Measurements from ENCODE around the gene COA8. TPM values are rescaled to one million over a fixed set of nuclear protein-coding genes. Genes with fewer than 3 reads are reported as not detected.

Gene COA8
- polyA plus RNA-seq, 1 of the 3 experiments (the other 2 are of a cell fraction) = 25.2 TPM

- Histone ChIP-seq H3K4me1 (ENCODE audit: control insufficient read depth in 1 of 2, insufficient read depth in 2 of 2, low read depth in 1 of 2, low read length in 1 of 2) (peaks cover 16 to 19% of the 10 kb centered on the region in 2 experiments; a peak in 3 of 4 replicates), H3K9me2 (no peaks in the 10 kb centered on the region), H3K4me2 (no peak overlapping the region), H3K9ac (no peak overlapping the region), H3K9me3 (no peaks in the 10 kb centered on the region), H3K36me3 (replicated peaks in 1 of 2; ENCODE audit: control insufficient read depth in 1 of 2, insufficient read depth in 2 of 2, low read length in 1 of 2) (peaks cover 24 to 32% of the 10 kb centered on the region in 2 experiments), H3K79me2 (ENCODE audit: insufficient read depth) (peaks cover 97% of the 10 kb centered on the region), H4K20me1 (ENCODE audit: insufficient read depth) (peaks cover 65% of the 10 kb centered on the region), H2AFZ (ENCODE audit: low read depth) (no peak overlapping the region), H3K27me3 (ENCODE audit: insufficient read depth) (no peaks in the 10 kb centered on the region), H3K27ac (ENCODE audit: low read depth in 2 of 2, low read length in 1 of 2) (no peak overlapping the region), H3F3A (replicated peaks; ENCODE audit: insufficient read depth) (peaks cover 14% of the 10 kb centered on the region), H3K4me3 (ENCODE audit: low read depth in 2 of 2, low read length in 1 of 2) (no peak overlapping the region)
- WGBS (ENCODE audit: low lambda C conversion rate) = 97% methylated on average over 9 of the region's 9 CpGs
- ChIA-PET CTCF (interaction anchor here (0.9 to 3.7 kb wide), 4 partner anchors 10 to 169 kb away, joined by 3 to 37 read pairs (median 10); no protein-coding TSS in a partner anchor), POLR2A (no interaction called here)
- DNase-seq = no peak
- TF ChIP-seq, protein P1, sequence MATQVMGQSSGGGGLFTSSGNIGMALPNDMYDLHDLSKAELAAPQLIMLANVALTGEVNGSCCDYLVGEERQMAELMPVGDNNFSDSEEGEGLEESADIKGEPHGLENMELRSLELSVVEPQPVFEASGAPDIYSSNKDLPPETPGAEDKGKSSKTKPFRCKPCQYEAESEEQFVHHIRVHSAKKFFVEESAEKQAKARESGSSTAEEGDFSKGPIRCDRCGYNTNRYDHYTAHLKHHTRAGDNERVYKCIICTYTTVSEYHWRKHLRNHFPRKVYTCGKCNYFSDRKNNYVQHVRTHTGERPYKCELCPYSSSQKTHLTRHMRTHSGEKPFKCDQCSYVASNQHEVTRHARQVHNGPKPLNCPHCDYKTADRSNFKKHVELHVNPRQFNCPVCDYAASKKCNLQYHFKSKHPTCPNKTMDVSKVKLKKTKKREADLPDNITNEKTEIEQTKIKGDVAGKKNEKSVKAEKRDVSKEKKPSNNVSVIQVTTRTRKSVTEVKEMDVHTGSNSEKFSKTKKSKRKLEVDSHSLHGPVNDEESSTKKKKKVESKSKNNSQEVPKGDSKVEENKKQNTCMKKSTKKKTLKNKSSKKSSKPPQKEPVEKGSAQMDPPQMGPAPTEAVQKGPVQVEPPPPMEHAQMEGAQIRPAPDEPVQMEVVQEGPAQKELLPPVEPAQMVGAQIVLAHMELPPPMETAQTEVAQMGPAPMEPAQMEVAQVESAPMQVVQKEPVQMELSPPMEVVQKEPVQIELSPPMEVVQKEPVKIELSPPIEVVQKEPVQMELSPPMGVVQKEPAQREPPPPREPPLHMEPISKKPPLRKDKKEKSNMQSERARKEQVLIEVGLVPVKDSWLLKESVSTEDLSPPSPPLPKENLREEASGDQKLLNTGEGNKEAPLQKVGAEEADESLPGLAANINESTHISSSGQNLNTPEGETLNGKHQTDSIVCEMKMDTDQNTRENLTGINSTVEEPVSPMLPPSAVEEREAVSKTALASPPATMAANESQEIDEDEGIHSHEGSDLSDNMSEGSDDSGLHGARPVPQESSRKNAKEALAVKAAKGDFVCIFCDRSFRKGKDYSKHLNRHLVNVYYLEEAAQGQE (IDR thresholded peaks at IDR 0.05; ENCODE audit: low read depth, low read length) = no peak
- TF ChIP-seq JUND (IDR thresholded peaks at IDR 0.05) (no peak), TEAD4 (IDR thresholded peaks at IDR 0.05; ENCODE audit: borderline replicate concordance, insufficient read depth) (no peak), RXRA (IDR thresholded peaks at IDR 0.05; ENCODE audit: borderline replicate concordance, low read depth) (no peak), RAD21 (IDR thresholded peaks at IDR 0.05; ENCODE audit: low read length) (no peak), GABPA (IDR thresholded peaks at IDR 0.05; ENCODE audit: low read depth) (no peak), USF1 (IDR thresholded peaks at IDR 0.05; ENCODE audit: borderline replicate concordance, low read depth) (no peak), CHD2 (IDR thresholded peaks at IDR 0.05; ENCODE audit: low read length, partially characterized antibody) (no peak), FOXM1 (IDR thresholded peaks at IDR 0.05; ENCODE audit: low read depth) (no peak), EP300 (IDR thresholded peaks at IDR 0.05; ENCODE audit: borderline replicate concordance in 1 of 2, low read depth in 1 of 2, low read length in 1 of 2) (no peak), PBX3 (IDR thresholded peaks at IDR 0.05) (no peak), MEF2A (IDR thresholded peaks at IDR 0.05; ENCODE audit: borderline replicate concordance, low read depth) (no peak)
- TF ChIP-seq, protein P2, sequence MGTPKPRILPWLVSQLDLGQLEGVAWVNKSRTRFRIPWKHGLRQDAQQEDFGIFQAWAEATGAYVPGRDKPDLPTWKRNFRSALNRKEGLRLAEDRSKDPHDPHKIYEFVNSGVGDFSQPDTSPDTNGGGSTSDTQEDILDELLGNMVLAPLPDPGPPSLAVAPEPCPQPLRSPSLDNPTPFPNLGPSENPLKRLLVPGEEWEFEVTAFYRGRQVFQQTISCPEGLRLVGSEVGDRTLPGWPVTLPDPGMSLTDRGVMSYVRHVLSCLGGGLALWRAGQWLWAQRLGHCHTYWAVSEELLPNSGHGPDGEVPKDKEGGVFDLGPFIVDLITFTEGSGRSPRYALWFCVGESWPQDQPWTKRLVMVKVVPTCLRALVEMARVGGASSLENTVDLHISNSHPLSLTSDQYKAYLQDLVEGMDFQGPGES (IDR thresholded peaks at IDR 0.05; ENCODE audit: low read depth, low read length) = no peak
Measured at GRCh38 chr14:103559766-103560165, 3.0 kb upstream of the COA8 start.
